ENCODE results near the gene EFEMP1. TPM values are rescaled to one million over a fixed set of nuclear protein-coding genes. Genes with fewer than 3 reads are reported as not detected.

EFEMP1 gene
- total RNA-seq, 4 donors from 2014 or later: 57.3 to 113 (median 81.2) TPM

DNA sequence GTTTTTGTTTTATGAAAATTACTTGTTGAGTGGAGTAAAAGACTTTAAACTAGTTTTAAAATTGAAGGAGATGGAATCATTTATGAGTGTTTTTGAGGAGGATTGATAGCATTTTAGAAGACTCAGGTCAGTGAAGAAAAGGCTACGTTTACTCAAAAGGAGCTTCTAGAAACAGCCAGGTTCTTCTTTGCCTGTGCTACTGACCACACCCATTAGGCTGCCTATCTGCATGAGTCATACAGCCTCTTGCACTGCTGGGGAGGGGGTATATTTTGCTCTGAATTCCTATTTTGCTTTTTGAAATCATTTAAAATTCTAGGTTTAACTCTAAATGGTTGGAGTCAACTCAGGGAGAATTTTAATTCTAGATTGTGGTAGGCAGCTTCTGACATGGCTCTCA, 22.3 kb downstream of the EFEMP1 start:
- intact Hi-C loops (cut with DNase I): no loop called here
- WGBS: 34% methylated on average over 1 of the region's 1 CpG
- TF ChIP-seq POLR2A (IDR thresholded peaks at IDR 0.05; ENCODE audit: low read depth): no peak
- no peak for TF ChIP-seq EP300 (IDR thresholded peaks at IDR 0.05)
- DNase-seq (ENCODE audit: extremely low spot score): no peak
- H3K27me3 ChIP-seq: no peaks in the 10 kb centered on the region
- no peak overlapping the region for H3K4me3 ChIP-seq
- H3K36me3 ChIP-seq: no peaks in the 10 kb centered on the region
- H3K9me3 ChIP-seq: peaks cover 0 to 7% (median 3%) of the 10 kb centered on the region in 4 donors
- H3K4me1 ChIP-seq: no peaks in the 10 kb centered on the region
- H3K27ac ChIP-seq (replicated peaks in 1 of 4): no peak overlapping the region

GRCh38 chr2:55899881-55900280, 23.7 kb downstream of the EFEMP1 start:
- H3K27me3 ChIP-seq: no peaks in the 10 kb centered on the region
- intact Hi-C loops (cut with DNase I): no loop called here
- peaks cover 0 to 7% (median 3%) of the 10 kb centered on the region in 4 donors for H3K9me3 ChIP-seq
- TF ChIP-seq POLR2AphosphoS5 (IDR thresholded peaks at IDR 0.05) (no peak), POLR2A (IDR thresholded peaks at IDR 0.05; ENCODE audit: low read depth) (no peak), EP300 (IDR thresholded peaks at IDR 0.05) (no peak), CTCF (IDR thresholded peaks at IDR 0.05) (no peak)
- no peak overlapping the region for H3K4me3 ChIP-seq
- no peaks in the 10 kb centered on the region for H3K36me3 ChIP-seq
- WGBS: 64% methylated on average over 2 of the region's 2 CpGs
- no peak overlapping the region for H3K27ac ChIP-seq (replicated peaks in 1 of 4)
- no peaks in the 10 kb centered on the region for H3K4me1 ChIP-seq
- DNase-seq (ENCODE audit: extremely low spot score): no peak

DNA sequence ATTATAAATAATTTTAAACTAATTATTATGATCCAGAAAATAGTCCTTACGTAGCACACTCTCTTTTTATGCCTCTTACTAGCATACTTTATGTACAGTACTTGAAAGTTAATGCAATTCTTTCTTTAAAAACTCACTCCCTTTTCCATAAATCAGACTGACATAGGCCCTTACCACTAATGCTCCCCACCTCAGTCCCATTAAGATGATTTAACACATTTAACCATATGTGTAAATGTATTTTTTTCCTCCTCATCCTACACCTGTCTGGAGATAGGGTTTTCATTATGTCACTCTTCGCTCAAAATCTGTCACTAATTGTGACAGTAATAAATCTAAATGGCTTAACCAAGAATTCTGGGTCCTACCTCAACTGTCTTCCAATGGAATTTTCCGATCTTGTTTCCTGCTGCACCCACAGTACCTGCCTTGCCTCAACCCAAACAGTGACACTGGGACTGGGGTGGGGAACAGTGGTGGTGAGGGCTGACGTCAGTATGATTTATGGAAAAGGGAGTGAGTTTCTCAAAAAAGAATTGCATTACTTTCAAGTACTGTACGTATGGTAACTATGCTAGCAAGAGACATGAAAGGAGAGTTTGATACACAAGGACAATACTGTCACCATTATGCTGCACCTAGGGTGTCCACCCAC, 25.1 kb downstream of the EFEMP1 start:
- H3K4me1 ChIP-seq: no peaks in the 10 kb centered on the region
- intact Hi-C loops (cut with DNase I): no loop called here
- TF ChIP-seq POLR2A (IDR thresholded peaks at IDR 0.05; ENCODE audit: low read depth) (no peak), CTCF (IDR thresholded peaks at IDR 0.05) (no peak), EP300 (IDR thresholded peaks at IDR 0.05) (no peak), POLR2AphosphoS5 (IDR thresholded peaks at IDR 0.05) (no peak)

GRCh38 chr2:55896633-55897032, 26.9 kb downstream of the EFEMP1 start:
- intact Hi-C loops (cut with DNase I): no loop called here
- Histone ChIP-seq H3K27ac (replicated peaks in 1 of 4) (no peak overlapping the region), H3K27me3 (no peaks in the 10 kb centered on the region), H3K4me1 (no peaks in the 10 kb centered on the region), H3K9me3 (no peaks in the 10 kb centered on the region), H3K36me3 (no peaks in the 10 kb centered on the region), H3K4me3 (no peak overlapping the region)
- no peak for TF ChIP-seq EP300 (IDR thresholded peaks at IDR 0.05)
- no peak for TF ChIP-seq POLR2A (IDR thresholded peaks at IDR 0.05; ENCODE audit: low read depth)
- TF ChIP-seq POLR2AphosphoS5 (IDR thresholded peaks at IDR 0.05): no peak
- no peak for TF ChIP-seq CTCF (IDR thresholded peaks at IDR 0.05)
- no peak for DNase-seq (ENCODE audit: extremely low spot score)

More for the DNA sequence above, 25.1 kb downstream of the EFEMP1 start:
- no peaks in the 10 kb centered on the region for H3K27me3 ChIP-seq
- H3K27ac ChIP-seq (replicated peaks in 1 of 4): no peak overlapping the region
- H3K4me3 ChIP-seq: no peak overlapping the region
- H3K9me3 ChIP-seq: peaks cover 0 to under 1% (median 0%) of the 10 kb centered on the region in 4 donors
- no peaks in the 10 kb centered on the region for H3K36me3 ChIP-seq
- DNase-seq (ENCODE audit: extremely low spot score): no peak
- WGBS: 89% methylated on average over 5 of the region's 5 CpGs

DNA sequence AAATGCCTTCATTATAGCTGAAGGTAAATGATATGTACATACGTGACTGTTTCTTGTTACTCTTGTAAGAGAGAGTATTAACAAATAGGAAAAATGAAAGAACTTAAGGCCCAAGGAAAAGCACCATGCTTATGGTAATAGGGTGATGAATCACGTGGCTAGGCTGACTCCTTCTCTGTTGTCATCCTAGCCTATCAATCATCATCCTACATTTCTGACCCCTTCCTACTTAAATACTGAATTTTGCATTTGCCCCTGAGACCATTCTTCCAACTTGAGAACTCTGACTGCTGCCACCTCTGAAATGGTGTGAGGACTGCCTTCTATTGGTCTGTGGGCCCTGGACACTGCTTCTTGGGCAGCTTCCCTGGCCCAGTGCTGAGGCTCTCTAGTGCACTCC, 28.9 kb downstream of the EFEMP1 start:
- H3K9me3 ChIP-seq: no peaks in the 10 kb centered on the region
- 89% methylated on average over 2 of the region's 2 CpGs for WGBS
- intact Hi-C loops (cut with DNase I): no loop called here

More for the DNA sequence above, 28.9 kb downstream of the EFEMP1 start:
- TF ChIP-seq POLR2A (IDR thresholded peaks at IDR 0.05; ENCODE audit: low read depth) (no peak), POLR2AphosphoS5 (IDR thresholded peaks at IDR 0.05) (no peak), EP300 (IDR thresholded peaks at IDR 0.05) (no peak), CTCF (IDR thresholded peaks at IDR 0.05) (no peak)
- Histone ChIP-seq H3K27ac (replicated peaks in 1 of 4) (no peak overlapping the region), H3K36me3 (no peaks in the 10 kb centered on the region), H3K4me3 (no peak overlapping the region), H3K27me3 (no peaks in the 10 kb centered on the region), H3K4me1 (no peaks in the 10 kb centered on the region)
- DNase-seq (ENCODE audit: extremely low spot score): no peak
